Right kidney (tissue), 9 donors: ENCODE data around the gene PRAF2.
A peak's percentile ranks its signal among the peaks of the same experiment; 100 is the strongest.

ENCODE experiments used
- DNase-seq: peaks from one replicate; pipeline ENCODE4 v3.0.0-alpha.2; 2016
- long read RNA-seq, 8 donors: transcript quantifications; one replicate each; lab custom pipeline, GENCODE V29; 2026

PRAF2 gene, protein sequence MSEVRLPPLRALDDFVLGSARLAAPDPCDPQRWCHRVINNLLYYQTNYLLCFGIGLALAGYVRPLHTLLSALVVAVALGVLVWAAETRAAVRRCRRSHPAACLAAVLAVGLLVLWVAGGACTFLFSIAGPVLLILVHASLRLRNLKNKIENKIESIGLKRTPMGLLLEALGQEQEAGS
- long read RNA-seq, donor 1, transcript PRAF2-202 (3 exons, 1,334 nt), result major isoform, 14 of 16 reads
- long read RNA-seq, donor 1, partial matches to known transcripts, result 0 of 16 reads
- long read RNA-seq, donor 1, other reads (novel, unspliced or antisense), result 0 of 16 reads
- long read RNA-seq, donor 2, transcript PRAF2-202 (3 exons, 1,334 nt), result major isoform, 11 of 12 reads
- long read RNA-seq, donor 2, partial matches to known transcripts, result 0 of 12 reads
- long read RNA-seq, donor 2, other reads (novel, unspliced or antisense), result 0 of 12 reads
- long read RNA-seq, donor 3, transcript PRAF2-202 (3 exons, 1,334 nt), result major isoform, 17 of 18 reads
- long read RNA-seq, donor 3, partial matches to known transcripts, result 0 of 18 reads
- long read RNA-seq, donor 3, other reads (novel, unspliced or antisense), result 0 of 18 reads
- long read RNA-seq, donor 4, transcript PRAF2-202 (3 exons, 1,334 nt), result major isoform, 17 of 20 reads
- long read RNA-seq, donor 4, partial matches to known transcripts, result 0 of 20 reads
- long read RNA-seq, donor 4, other reads (novel, unspliced or antisense), result 0 of 20 reads
- long read RNA-seq, donor 5, transcript PRAF2-202 (3 exons, 1,334 nt), result major isoform, 26 of 29 reads
- long read RNA-seq, donor 5, partial matches to known transcripts, result 0 of 29 reads
- long read RNA-seq, donor 5, other reads (novel, unspliced or antisense), result 0 of 29 reads
- long read RNA-seq, donor 6, transcript PRAF2-202 (3 exons, 1,334 nt), result major isoform, 26 of 28 reads
- long read RNA-seq, donor 6, partial matches to known transcripts, result 0 of 28 reads
- long read RNA-seq, donor 6, other reads (novel, unspliced or antisense), result 0 of 28 reads
- long read RNA-seq, donor 7, transcript PRAF2-202 (3 exons, 1,334 nt), result major isoform, 45 of 81 reads
- long read RNA-seq, donor 7, partial matches to known transcripts, result 33 of 81 reads
- long read RNA-seq, donor 7, other reads (novel, unspliced or antisense), result 0 of 81 reads
- long read RNA-seq, donor 8, transcript PRAF2-202 (3 exons, 1,334 nt), result major isoform, 21 of 23 reads
- long read RNA-seq, donor 8, partial matches to known transcripts, result 0 of 23 reads
- long read RNA-seq, donor 8, other reads (novel, unspliced or antisense), result 0 of 23 reads

DNA sequence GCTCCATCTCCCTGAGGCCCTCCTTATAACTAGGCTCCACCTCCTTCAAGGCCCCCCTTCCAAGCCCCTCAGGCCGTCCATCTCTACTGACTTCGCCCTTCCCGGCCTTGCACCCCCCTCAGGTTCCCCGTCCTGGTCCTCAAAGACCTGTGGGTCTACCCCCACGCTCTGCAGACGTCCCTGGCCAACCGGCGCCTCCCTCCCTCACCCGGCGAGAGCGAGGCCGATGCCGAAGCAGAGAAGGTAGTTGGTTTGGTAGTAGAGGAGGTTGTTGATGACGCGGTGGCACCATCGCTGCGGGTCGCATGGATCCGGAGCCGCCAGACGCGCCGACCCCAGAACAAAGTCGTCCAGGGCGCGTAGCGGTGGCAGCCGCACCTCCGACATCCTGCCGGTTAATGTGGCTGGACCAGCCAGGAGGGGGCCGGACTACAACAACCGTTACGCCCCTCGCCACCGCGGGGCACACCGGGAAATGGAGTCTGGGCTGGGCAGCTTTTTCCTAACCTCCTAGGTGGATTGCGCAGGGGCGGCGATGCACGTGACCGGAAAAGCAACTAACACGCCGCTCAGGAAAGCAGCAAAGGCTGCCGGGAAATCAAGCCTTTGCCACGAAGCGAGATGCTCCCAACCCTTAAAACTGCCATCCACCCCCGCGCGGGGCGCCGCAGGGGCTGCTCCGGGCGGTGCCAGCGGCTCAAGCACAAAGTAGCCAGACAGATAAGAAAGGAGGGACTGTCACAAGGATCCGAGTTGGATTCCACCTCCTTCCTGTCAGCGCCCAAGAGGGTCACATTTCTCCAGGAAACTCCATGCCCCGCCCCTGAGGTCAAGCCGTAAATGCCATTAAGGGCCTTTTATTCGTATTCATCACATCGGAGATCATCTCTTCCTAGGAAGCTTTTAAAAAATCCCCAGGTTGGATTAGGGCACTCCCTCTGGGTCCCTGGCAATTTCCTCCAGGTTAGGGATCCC lies at the start of gene PRAF2:
PRAF2 (minus strand) TSS at position 402 of the 975 bp plus-strand sequence; CDS start at position 387, 15 bp downstream.
- peak; percentile 75 for DNase-seq

DNA sequence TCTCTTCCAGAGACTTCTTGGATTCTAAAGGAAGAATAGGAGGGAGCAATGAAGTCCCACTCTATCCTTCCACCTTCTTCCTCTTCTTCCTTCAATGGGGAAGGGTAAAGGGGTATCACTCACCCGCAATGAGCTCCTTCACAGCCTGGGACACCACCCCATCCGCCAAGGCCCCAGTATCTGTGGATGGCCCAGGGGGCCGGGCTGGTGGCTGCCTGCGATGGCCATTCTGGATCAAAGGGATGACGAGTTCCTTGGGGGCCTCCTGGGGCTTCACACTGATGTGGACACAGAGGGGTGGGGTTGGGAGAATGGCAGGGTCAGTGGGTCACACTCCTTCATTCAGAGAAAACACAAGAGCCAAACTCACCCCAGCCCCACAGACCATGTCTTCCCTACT lies 48.7 kb upstream of the PRAF2 start:
- DNase-seq, result no peak

DNA sequence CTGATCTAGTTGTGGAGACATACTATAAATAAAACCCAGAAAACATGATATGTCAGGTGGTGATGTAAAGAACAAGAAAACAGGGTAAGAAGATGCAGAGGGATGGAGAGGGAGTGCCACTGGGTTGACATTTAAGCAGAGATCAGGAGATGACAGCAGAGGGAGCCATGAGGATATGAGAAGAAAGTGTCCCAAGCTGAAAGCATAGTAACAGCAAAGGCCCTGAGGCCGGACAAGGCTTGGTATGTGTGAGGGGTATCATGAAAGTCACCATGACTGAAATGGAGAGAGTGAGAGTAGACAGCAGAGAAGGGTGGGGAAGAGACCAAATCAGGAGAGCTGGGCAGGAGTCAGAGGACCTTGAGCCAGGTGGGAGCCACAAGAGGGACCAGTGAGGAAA lies 46.3 kb upstream of the PRAF2 start:
- DNase-seq, result no peak

DNA sequence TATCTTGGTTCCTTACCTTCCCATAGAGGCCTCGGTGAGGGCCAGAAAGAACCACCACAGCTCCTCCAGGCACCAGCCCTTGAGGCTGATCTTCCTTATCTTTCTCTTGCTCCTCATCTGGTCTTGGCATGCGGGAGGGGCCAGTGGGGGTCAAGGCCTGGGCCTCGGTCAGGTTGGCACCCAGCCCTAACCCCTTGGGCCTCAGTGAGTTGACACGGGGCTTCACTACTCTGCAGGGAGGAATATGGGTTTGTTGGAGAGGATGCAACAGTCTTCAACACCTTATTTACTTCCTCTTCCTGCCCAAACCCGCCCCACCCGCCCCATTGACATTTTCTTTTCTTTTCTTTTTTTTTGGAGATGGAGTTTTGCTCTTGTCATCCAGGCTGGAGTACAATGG lies 43.8 kb upstream of the PRAF2 start:
- no peak for DNase-seq

DNA sequence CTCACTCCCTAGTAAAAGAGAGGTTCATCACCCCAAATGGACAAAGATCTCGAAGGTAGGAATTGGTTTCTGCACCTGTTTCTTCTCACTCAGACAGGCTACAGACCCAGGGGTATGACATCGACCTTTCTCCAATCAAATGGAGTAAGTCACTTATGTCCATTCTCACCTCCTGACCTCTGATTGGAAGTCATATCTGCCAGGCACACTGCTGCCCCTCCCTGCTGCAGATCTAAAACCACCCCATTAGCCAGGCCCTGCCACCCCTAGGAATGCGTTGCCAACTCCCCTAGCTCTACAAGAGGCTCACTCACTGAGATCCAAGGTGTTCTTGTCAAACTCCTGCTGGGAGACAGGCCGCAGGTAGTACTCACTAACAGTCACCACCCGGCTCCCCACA lies 42.9 kb upstream of the PRAF2 start:
- no peak for DNase-seq

DNA sequence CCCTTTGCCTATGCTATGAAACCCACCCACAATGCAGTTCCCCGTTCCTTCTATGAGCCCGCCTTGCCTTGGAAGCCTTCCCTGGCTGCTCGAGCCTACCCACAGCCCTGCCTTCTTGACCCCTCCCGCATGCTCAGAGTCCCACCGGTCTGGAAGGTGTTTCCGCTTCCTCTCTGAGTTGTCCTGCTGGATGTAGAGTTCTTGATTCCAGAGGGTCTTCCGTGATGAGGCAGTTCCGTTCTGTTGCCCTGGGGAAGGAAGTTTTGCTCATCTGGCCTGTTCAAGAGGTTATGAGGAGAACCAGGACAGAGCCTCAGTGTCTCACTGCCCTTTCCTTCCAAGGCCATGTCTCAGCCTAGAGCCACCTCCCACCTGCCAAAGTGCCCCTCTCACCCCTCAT lies 42.3 kb upstream of the PRAF2 start:
- no peak for DNase-seq

DNA sequence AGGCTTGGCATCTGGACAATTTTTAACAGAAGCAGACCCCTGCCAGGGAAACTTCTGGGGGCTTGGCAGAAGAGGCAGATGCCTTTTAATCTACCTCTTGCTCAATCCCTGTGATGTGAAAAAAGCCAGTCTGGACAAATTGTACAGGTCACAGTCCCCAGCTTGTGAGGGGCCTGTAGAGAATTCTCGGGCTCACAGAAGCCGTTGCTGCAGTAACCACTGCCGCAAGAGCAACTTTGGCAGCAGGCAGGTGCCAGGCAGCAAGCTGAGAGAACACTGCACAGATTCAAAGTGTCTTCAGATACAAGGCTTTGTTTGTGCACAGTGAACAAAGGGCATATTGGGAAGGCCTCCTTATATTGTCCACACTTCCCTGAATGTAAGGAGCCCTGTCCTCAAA lies 38.0 kb upstream of the PRAF2 start:
- DNase-seq, result no peak

DNA sequence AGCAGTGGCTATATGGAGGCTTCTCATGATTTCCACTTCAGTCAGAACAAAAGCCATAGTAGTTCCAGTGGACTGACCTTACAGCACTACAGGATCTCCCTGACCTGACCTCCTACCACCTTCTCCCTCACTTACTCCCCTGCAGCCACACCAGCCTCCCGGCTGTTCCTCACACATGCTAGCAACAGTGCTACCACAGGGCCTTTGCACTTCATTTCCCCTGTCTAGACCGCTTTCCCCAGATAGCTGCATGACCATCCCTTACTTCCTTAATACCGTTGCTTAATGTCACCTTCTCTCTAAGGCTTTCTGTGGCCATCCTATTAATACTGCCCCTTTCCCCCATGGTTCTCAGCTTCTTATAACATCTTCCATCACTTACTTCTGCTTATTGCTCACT lies 36.6 kb upstream of the PRAF2 start:
- DNase-seq, result no peak

DNA sequence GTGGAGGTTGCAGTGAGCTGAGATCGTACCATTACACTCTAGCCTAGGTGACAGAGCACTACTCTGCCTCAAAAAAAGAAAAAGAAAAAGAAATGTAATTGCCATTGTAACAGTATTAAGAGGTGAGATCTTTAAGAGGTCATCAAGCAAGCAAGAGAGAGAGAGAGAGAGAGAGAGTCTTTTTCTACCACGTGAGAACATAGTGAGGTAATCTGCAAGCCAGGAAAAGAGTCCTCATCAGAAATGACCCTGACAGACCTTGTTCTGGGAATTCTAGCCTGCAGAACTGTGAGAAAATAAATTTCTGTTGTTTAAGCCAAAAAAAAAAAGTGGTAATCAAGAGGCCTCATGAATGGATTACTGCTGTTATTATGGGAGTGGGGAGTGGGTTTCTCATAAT lies 34.8 kb upstream of the PRAF2 start:
- DNase-seq, result no peak

DNA sequence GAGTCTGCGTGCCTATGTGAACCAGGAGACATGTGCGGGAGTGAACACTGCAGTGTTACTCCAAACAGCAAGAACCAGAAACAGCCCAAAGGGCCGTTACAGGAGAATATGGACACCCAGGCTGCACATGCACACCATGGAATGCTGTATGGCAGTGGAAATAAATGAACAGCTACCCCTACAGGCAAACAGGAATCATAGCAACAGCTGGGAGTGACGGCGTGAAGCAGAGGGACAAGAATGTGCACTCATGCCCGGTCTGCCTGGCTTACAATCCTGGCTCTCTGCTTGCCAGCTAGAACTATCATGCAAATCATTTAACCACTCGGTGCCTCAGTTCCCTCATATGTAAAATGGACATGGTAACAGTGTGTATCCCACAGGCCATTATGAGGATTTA lies 33.1 kb upstream of the PRAF2 start:
- DNase-seq, result no peak

DNA sequence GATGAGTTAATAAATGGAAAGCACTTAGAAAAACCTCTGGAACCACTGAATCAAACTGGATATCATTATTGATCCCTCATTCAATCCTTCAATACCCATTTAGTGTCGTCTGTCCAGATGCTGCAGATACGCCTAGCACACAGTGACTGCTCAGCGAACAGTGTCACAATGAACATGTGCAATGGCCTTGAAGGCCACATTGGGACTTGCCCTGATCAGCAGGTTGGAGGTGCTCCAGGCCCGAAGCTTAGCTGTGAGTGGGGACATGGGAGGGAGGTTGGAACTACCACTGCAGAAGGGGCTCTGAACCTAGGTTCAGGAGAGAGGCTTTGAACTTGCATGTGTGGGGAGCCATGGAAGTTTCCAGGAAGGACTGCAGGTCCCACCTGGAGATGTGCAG lies 32.5 kb upstream of the PRAF2 start:
- DNase-seq, result no peak

DNA sequence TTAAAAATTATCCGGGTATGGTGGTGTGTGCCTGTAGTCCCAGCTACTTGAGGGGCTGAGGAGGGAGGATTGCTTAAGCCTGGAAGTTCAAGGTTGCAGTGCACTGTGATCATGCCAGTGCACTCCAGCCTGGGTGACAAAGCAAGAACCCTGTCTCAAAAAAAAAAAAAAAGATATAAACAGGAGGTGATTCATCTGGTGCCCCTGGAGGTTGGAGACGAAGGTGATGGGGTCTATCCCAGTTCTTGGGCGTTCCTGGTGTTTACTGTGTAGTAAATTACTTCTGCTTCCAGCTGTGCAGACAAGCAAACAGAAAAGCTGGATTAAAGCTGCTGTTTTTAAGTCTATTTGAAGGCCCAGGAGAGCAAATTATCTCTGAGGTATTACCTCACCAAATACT lies 29.8 kb upstream of the PRAF2 start:
- no peak for DNase-seq

DNA sequence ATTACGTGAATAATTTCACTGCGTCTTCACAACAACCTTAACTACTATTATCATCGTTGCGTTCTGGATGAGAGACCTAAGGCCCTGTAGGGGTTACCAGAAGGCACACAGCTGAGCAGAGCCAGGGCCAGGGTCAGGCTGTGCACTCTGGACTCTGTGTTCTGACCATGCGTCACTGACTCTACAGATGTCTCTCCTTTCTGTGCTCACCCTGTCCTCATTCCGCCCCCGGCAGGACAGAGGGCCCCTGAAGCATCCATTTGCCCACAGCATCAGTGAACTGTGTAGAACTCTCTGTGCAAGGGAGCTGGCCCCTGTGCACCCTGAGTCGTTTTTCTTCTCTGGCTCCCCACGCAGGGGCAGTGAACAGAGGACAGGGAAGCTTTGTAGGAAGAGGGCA lies 28.4 kb upstream of the PRAF2 start:
- DNase-seq, result peak; percentile 14

DNA sequence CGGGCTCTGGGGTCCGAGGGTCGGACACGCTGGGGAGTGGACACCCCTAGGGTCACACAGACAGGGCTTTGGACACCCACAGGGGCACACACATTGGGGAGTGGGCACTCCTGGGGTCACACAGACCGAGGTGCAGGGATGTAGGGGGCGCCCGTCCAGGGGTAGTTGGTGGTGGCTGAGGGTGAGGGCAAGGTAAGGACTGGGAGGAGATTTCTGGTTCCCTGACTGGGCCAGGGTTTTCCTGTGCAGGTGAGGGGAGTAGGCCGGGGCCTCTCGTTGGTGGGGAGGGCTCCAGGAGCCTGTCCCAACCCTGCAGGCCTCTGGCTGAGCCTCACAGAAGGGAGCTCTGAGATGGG lies 27.8 kb upstream of the PRAF2 start:
- DNase-seq, result no peak

DNA sequence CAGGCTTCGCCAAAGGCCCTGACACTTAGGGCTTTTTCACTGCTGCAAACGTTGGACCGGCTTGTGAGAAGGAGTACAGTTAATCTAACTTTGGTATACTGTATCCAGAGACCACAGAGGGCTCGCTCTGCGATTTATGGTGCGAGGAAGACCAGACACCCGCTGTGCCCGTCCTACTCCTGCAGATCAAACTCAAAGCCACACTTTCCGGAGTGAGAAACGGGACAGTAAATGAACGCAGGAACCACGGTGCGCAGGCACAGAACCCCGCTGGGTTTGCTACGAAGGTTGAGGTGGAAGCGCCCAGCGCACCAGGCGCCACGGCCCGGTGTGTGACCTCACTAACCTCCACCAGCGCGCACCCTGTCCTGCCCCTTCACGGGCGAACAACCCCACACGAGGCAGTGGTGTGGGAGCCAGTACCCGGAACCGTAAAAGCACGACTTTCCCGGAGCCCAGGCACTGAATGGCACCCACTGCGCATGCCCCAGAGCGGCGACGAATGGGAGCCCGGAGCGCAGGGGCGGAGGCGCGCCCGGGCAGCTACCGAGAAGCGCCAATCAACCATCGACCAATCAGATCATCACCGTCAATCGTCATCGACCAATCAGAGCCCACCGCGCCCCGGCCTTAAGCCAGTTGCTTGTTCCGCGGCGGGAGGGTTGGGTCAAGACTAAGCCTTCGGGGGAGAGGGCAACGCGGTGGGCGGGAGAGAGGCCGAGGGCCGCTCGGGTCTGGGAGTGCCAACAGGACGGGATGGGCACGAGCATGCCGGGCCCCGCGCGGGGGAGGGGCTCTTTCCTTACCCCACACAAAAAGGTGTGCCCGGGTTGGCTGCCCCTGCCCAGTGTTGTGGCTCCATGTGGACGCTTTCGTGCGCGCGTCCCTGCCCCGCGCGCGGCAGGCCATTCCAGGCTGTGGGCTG lies 27.2 kb upstream of the PRAF2 start:
- DNase-seq, result peak; percentile 76

DNA sequence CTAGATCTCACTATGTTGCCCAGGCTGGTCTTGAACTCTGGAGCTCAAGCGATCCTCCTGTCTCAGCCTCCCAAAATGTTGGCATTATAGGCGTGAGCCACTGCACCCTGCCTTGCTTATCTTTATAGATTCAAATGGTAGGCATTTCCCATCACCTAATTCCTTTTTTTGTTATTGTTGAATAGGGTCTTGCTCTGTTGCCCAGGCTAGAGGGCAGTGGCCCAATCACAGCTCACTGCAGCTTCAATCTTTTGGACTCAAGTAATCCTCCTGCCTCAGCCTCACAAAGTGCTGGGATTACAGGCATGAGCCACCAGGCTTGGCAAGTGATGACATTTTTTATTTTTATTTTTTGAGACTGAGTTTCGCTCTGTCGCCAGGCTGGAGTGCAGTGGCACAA lies 22.6 kb upstream of the PRAF2 start:
- DNase-seq, result no peak

DNA sequence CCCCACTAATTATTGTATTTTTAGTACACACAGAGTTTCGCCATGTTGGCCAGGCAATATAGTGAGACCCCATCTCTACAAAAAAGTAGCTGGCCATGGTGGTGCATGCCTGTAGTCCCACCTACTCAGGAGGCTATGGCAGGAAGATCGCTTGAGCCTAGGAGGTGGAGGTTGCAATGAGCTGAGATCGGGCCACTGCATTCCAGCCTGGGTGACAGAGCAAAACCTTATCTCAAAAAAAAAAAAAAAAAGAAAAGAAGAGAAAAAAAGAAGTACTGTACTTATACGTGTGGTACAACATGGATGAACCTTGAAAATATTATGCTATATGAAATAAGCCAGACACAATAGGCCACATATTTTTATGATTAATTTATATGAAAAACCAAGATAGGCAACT lies 15.8 kb upstream of the PRAF2 start:
- DNase-seq, result no peak

DNA sequence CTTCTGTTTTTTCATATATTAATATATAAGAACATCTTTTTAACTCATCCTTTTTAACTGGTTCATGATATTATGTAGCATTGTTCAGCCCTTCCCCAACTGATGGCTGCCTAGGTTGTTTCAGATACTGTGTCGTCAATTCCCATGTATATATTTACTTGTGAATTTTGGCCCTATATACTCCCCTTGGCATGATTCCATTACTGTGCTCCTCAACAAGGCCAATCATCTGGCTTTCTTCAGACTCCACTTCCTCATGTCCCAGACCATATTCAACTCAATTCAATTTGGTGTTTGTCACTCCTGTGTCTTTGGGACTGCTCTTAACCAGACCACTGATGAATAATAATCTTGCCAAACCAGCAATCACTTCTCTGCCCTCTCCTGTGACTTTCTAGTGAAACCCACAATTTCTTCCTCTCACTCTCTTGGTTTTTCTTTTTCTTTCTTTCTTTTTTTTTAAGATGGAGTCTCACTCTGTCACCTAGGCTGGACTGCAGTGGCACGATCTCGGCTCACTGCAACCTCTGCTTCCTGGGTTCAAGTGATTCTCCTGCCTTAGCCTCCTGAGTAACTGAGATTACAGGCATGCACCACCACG lies 8.6 kb upstream of the PRAF2 start:
- DNase-seq, result no peak

DNA sequence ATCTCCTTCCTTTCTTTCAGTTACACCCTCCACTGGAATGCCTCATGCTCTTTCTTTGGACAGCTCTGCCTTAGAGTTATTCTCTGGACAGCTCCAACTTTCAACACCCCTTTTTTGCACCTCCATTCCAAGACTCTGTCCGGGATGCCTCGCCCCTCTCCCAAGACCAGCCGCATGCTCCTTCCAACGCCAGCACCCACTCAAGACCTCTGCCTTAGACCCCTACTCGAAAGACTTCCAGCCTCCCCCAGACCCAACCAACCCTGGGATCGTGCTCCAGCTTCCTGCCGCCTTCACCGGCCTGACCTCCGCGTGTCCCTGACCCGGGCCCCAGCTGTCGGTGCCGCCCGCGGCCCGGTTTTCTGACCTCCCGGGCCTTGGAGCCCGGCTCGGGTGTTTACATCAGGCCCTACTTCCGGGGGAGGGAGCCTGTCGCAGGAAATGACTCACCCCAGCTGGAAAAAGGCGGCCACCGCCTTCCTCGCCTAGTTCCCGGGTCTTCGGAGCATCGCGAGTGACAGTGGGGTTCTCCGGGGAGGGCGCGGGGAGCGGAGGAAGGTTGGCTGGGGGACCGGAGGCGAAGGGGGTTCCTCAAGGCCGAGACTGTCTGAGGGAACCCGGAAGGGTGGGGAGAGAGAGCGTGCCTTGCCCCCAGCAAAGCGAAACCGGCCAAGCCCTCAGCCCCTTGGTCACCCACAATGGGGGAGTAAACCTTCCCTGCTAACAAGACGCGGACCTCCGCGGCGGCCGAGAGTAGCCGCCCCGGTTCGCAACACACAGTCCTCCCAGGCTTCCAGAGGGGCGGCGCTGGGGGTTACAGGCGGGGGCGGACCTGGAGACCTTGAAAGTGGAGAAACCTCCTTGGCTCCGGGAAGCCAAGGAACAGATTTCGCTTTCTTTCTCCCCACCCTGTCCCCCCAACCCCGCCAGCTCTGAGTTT lies 6.0 kb upstream of the PRAF2 start, which contains the start of gene WDR45:
WDR45 (minus strand) TSS at position 399 of the 940 bp plus-strand sequence. CDS start 1,792 bp downstream, outside the sequence.
- peak; percentile 77 for DNase-seq
